Upper lobe of right lung (tissue), 1 donor: ENCODE data around the gene TMEM51. TPM values are rescaled to one million over a fixed set of nuclear protein-coding genes. Genes with fewer than 3 reads are reported as not detected.

Experiments
- ATAC-seq: fragments of 200-7000 bp; cut with Tn5 transposase; one replicate; pipeline ENCODE4 v1.9.1; 2020; ENCODE audit warnings: mild to moderate bottlenecking, moderate library complexity
- DNase-seq: peaks from one replicate; pipeline ENCODE4 v3.0.0-alpha.2; 2020
- H3K27ac ChIP-seq: fragments of 200-600 bp; one replicate; pipeline ENCODE4 v1.8.0; 2022
- H3K27me3 ChIP-seq: fragments of 200-600 bp; one replicate; pipeline ENCODE4 v1.8.0; 2022; ENCODE audit warnings: mild to moderate bottlenecking
- H3K36me3 ChIP-seq: fragments of 200-600 bp; one replicate; pipeline ENCODE4 v1.8.0; 2022
- H3K4me1 ChIP-seq: fragments of 200-600 bp; one replicate; pipeline ENCODE4 v1.8.0; 2022
- H3K4me3 ChIP-seq: fragments of 200-600 bp; one replicate; pipeline ENCODE4 v1.8.0; 2022; ENCODE audit warnings: mild to moderate bottlenecking
- H3K9me3 ChIP-seq: fragments of 200-600 bp; one replicate; pipeline ENCODE4 v1.8.0; 2022
- intact Hi-C: fragments of 100-400 bp; cut with DNase I; formaldehyde crosslinking; loops from one replicate; pipeline ENCODE4 v1.11.0; 2022
- total RNA-seq: library from RNA; stranded (reverse); fragmentation: NEBNext Ultra II Directional; extraction: Animal tissue kit (Norgen Biotek cat#: 25700); gene quantifications from one replicate; pipeline ENCODE4 v1.2.1, GENCODE V29; 2021
- TF ChIP-seq, protein P1 (sequence below): fragments of 200-600 bp; IDR thresholded peaks from one replicate; pipeline ENCODE4 v1.8.0; 2022; ENCODE audit warnings: antibody characterized with exemption
- donor health status: DM: no; HTN: yes; CAD: no; lungs with severe emphysema.

TMEM51 gene
- total RNA-seq, 1 donor from 2014 or later = 14.7 TPM

DNA sequence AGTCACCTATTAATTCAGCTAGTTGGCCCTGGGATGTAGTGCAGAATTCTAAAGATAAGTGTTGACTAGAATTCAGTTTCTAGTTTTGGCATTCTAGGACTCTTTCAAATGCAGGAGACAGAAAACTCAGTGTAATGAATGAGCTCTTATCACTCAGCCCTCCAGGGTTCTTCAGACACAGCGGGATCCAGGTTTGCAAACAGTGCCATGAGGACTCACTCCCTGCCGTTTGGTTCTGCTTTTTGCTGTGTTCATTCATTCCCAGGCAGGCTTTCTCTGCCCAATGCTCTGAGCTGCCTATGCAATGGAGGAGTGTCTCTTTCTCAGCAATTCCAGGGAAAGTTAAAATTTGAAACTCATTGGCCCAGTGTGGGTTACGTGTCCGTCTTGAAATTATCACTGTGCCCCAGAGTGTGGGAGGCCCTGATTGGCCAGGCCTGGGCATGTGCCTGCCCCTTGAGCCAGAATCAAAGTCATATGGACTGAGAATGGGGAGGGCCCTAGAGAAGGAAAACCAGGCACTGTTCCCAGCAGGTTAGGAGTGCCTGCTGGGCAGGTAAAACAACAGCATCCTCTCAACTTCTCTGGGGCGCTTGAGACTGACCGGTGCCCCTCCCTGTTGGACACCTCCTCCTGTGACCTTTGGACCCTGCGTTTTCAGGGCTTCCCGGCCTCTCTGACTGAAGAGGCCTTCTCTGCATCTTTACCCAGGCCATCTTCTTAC is 43.4 kb downstream of the TMEM51 start:
- intact Hi-C loops = no loop called here
- H3K27me3 ChIP-seq = no peaks in the 10 kb centered on the region
- peaks cover 15% of the 10 kb centered on the region for H3K4me1 ChIP-seq
- no peak for DNase-seq
- H3K4me3 ChIP-seq = no peak overlapping the region
- no peaks in the 10 kb centered on the region for H3K9me3 ChIP-seq
- no peak overlapping the region for H3K27ac ChIP-seq
- no peaks in the 10 kb centered on the region for H3K36me3 ChIP-seq
- TF ChIP-seq, protein P1, sequence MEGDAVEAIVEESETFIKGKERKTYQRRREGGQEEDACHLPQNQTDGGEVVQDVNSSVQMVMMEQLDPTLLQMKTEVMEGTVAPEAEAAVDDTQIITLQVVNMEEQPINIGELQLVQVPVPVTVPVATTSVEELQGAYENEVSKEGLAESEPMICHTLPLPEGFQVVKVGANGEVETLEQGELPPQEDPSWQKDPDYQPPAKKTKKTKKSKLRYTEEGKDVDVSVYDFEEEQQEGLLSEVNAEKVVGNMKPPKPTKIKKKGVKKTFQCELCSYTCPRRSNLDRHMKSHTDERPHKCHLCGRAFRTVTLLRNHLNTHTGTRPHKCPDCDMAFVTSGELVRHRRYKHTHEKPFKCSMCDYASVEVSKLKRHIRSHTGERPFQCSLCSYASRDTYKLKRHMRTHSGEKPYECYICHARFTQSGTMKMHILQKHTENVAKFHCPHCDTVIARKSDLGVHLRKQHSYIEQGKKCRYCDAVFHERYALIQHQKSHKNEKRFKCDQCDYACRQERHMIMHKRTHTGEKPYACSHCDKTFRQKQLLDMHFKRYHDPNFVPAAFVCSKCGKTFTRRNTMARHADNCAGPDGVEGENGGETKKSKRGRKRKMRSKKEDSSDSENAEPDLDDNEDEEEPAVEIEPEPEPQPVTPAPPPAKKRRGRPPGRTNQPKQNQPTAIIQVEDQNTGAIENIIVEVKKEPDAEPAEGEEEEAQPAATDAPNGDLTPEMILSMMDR = no peak
- peak; percentile 82 for ATAC-seq

DNA sequence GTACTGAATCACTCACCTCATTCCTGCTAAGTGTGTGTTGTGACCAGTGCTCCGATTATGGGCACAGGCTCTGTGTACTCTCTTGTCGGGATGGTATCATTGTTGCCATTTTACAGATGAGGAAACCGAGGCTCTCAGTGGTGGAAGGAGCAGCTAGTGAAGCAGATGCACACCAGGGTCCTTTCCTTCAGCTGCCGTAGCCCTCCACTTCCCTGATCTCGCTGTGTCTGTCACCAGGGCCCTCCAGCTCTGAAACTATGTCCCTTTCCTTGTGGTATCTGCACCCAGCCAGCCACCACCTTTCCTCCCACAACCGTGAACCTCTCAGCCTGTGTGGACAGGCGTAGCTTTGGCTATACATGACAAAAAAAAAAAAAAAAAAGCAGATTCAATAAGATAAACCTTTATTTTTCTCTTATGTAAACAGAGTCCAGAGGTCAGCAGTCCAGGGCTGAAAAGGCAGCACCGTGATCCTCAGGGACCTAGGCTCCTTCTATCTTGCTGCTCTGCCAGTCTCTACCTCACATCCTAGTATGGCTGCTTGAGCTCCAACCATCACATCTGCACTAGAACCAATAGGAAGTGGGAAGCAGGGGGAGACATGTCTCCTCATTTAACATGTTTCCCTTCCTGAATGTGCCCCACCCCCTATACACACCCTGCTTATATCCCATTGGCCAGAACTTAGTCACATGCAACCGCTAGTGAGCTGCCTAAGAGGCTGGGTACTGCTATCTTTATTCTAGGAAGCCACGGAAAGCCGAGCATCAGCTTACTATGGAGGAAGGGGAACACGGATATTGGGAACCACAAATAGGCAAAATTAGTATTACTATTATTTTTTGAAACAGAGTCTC is 44.3 kb downstream of the TMEM51 start:
- DNase-seq (no peak), ATAC-seq (no peak)
- intact Hi-C loops = no loop called here
- no peaks in the 10 kb centered on the region for H3K9me3 ChIP-seq
- H3K27me3 ChIP-seq = no peaks in the 10 kb centered on the region
- H3K4me1 ChIP-seq = peaks cover 15% of the 10 kb centered on the region
- H3K4me3 ChIP-seq = no peak overlapping the region
- no peak overlapping the region for H3K27ac ChIP-seq
- no peaks in the 10 kb centered on the region for H3K36me3 ChIP-seq
- TF ChIP-seq, protein P1 = no peak

DNA sequence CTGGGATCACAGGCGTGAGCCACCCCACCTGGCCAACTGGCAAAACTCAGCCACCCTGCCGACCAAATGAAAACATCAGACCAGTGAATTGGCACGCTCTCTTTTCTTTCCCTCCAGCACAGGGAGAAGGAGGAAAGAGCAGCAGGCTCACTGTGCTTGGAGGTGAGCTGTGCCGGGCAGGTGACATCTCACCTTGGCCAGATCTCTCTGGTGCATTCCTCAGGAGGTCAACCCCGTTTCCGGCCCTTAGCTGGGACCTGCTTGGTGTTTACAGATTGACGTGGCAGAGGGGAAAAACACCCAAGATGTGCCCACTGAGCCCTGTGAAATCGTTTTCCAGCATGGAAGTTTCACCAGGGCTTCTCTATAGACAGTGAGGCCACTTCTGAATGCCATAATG is 45.1 kb downstream of the TMEM51 start:
- Histone ChIP-seq H3K27ac (no peak overlapping the region), H3K36me3 (no peaks in the 10 kb centered on the region), H3K4me3 (no peak overlapping the region), H3K4me1 (peaks cover 15% of the 10 kb centered on the region), H3K27me3 (no peaks in the 10 kb centered on the region), H3K9me3 (no peaks in the 10 kb centered on the region)
- ATAC-seq (no peak), DNase-seq (no peak)
- intact Hi-C loops = no loop called here
- TF ChIP-seq, protein P1 = no peak

GRCh38 chr1:15201221-15201620 is 47.7 kb downstream of the TMEM51 start:
- Histone ChIP-seq H3K9me3 (no peaks in the 10 kb centered on the region), H3K27me3 (no peaks in the 10 kb centered on the region), H3K36me3 (no peaks in the 10 kb centered on the region), H3K27ac (peak overlapping the region; percentile 17), H3K4me1 (peaks cover 15% of the 10 kb centered on the region), H3K4me3 (no peak overlapping the region)
- DNase-seq = no peak
- intact Hi-C loops = no loop called here
- TF ChIP-seq, protein P1 = no peak
- no peak for ATAC-seq

DNA sequence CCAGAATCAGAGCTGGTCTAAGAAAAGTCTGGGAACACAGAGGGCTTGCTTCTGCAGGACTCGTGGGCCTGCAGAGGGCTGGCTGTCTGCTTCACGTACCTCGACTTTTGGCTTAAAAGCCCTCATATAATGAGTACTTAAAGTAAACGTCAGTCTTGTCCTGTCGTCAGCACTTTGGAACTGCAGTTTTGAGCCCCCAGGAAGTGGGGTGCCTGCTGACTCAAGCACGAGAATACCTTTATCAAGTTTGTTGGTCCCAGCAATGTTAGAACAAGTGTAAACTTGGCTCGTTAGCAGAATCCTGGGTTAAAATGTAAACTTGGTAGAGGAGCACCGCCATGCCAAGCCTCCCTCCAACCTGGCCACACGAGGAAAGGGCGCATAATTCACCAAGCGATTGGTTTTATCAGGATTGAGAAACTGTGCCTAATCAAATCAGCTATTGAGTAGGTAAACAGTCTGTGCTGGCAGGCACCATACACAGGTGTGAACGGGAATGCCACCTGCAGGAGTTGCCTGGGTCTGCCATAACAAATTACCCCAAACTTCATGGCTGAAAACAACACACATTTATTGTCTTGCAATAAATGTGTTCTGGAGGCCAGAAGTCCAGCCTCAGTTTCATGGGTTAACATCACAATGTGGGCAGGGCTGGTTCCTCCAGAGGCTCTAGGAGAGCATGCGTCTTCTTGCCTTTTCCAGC is 48.5 kb downstream of the TMEM51 start:
- Histone ChIP-seq H3K27ac (peak overlapping the region; percentile 17), H3K4me3 (no peak overlapping the region), H3K4me1 (peaks cover 17% of the 10 kb centered on the region), H3K27me3 (no peaks in the 10 kb centered on the region), H3K36me3 (no peaks in the 10 kb centered on the region), H3K9me3 (no peaks in the 10 kb centered on the region)
- TF ChIP-seq, protein P1 = no peak
- DNase-seq = no peak
- ATAC-seq = peak; percentile 36
- intact Hi-C loops = no loop called here
